HG02588 (cell line): ENCODE results near the gene CTSF.
"Not testable (repeated sequence)": the region's sequence is repeated elsewhere in the genome, so short reads cannot be mapped to it uniquely, and the experiment has no call there.

Experiments
- ATAC-seq: cut with Tn5 transposase; IDR thresholded peaks from one replicate; pipeline ENCODE4 v1.9.1; 2021; ENCODE audit warnings: mild to moderate bottlenecking, moderate library complexity; ENCODE audit not compliant: unreplicated experiment

The CTSF gene

GRCh38 chr11:66568124-66568916, at the start of gene CTSF:
CTSF (minus strand) TSS chr11:66568606; CDS start chr11:66568486, 120 bp downstream.
- peak; percentile 49 for ATAC-seq

GRCh38 chr11:66617155-66617834, 48.9 kb upstream of the CTSF start:
- no peak for ATAC-seq

- peak; percentile 89 for ATAC-seq
Measured at GRCh38 chr11:66616379-66617154, 48.2 kb upstream of the CTSF start, which contains the start of gene RBM14. RBM14 (plus strand) TSS chr11:66616630; CDS start chr11:66616721, 91 bp downstream.

GRCh38 chr11:66614073-66614472, 45.7 kb upstream of the CTSF start:
- ATAC-seq: no peak

- no peak for ATAC-seq
Measured at GRCh38 chr11:66612458-66612857, 44.1 kb upstream of the CTSF start.

- no peak for ATAC-seq
Measured at GRCh38 chr11:66609721-66610617, 41.6 kb upstream of the CTSF start.

GRCh38 chr11:66607126-66607834, 38.9 kb upstream of the CTSF start:
- no peak for ATAC-seq

GRCh38 chr11:66606608-66607007, 38.2 kb upstream of the CTSF start:
- not testable (repeated sequence) for ATAC-seq

GRCh38 chr11:66604155-66604554, 35.7 kb upstream of the CTSF start:
- ATAC-seq: no peak

GRCh38 chr11:66603072-66603471, 34.7 kb upstream of the CTSF start:
- no peak for ATAC-seq

GRCh38 chr11:66600631-66601233, 32.3 kb upstream of the CTSF start:
- ATAC-seq: no peak

- no peak for ATAC-seq
Measured at GRCh38 chr11:66600219-66600618, 31.8 kb upstream of the CTSF start.

GRCh38 chr11:66598993-66599392, 30.6 kb upstream of the CTSF start:
- ATAC-seq: no peak

GRCh38 chr11:66595245-66595904, 27.0 kb upstream of the CTSF start:
- ATAC-seq: no peak

GRCh38 chr11:66593650-66594049, 25.2 kb upstream of the CTSF start:
- peak; percentile 3 for ATAC-seq

GRCh38 chr11:66593303-66593635, 24.9 kb upstream of the CTSF start:
- ATAC-seq: peak; percentile 27

GRCh38 chr11:66592457-66593302, 24.3 kb upstream of the CTSF start, which contains the start of the genes CCDC87 and CCS:
CCDC87 (minus strand) TSS chr11:66593063; CDS start chr11:66593015, 48 bp downstream.
CCS (plus strand) TSS chr11:66593185; CDS start chr11:66593262, 77 bp downstream.
- peak; percentile 87 for ATAC-seq

GRCh38 chr11:66591175-66591574, 22.8 kb upstream of the CTSF start:
- ATAC-seq: no peak
